Duodenal mucosa (tissue), 2 donors: Measurements from ENCODE around the gene TEDC1.

Experiments used
- H3K27ac ChIP-seq: one replicate; pipeline ENCODE4 v1.7.0; 2013; ENCODE audit warnings: low read depth, low read length
- H3K27me3 ChIP-seq, 2 donors: one replicate each; pipeline ENCODE4 v1.7.0; 2013; ENCODE audit warnings: low read length in 2 of 2, control low read depth in 1 of 2; ENCODE audit not compliant: insufficient read depth in 2 of 2, control insufficient read depth in 1 of 2
- H3K36me3 ChIP-seq, 2 donors: one replicate each; pipeline ENCODE4 v1.7.0; 2013; ENCODE audit warnings: low read length in 2 of 2, control low read depth in 1 of 2; ENCODE audit not compliant: insufficient read depth in 2 of 2, control insufficient read depth in 1 of 2
- H3K4me1 ChIP-seq, 2 donors: one replicate each; pipeline ENCODE4 v1.7.0; 2013; ENCODE audit warnings: low read length in 2 of 2, control low read depth in 1 of 2; ENCODE audit not compliant: insufficient read depth in 2 of 2, control insufficient read depth in 1 of 2
- H3K4me3 ChIP-seq, 2 donors: one replicate each; pipeline ENCODE4 v1.7.0; 2013; ENCODE audit warnings: low read length in 2 of 2, low read depth in 1 of 2
- H3K9ac ChIP-seq, 2 donors: one replicate each; pipeline ENCODE4 v1.7.0; 2013; ENCODE audit warnings: low read length in 2 of 2, low read depth in 1 of 2
- H3K9me3 ChIP-seq, 2 donors: one replicate each; pipeline ENCODE4 v1.7.0; 2013; ENCODE audit warnings: low read length in 2 of 2, control low read depth in 1 of 2; ENCODE audit not compliant: control insufficient read depth in 1 of 2

TEDC1 gene

DNA sequence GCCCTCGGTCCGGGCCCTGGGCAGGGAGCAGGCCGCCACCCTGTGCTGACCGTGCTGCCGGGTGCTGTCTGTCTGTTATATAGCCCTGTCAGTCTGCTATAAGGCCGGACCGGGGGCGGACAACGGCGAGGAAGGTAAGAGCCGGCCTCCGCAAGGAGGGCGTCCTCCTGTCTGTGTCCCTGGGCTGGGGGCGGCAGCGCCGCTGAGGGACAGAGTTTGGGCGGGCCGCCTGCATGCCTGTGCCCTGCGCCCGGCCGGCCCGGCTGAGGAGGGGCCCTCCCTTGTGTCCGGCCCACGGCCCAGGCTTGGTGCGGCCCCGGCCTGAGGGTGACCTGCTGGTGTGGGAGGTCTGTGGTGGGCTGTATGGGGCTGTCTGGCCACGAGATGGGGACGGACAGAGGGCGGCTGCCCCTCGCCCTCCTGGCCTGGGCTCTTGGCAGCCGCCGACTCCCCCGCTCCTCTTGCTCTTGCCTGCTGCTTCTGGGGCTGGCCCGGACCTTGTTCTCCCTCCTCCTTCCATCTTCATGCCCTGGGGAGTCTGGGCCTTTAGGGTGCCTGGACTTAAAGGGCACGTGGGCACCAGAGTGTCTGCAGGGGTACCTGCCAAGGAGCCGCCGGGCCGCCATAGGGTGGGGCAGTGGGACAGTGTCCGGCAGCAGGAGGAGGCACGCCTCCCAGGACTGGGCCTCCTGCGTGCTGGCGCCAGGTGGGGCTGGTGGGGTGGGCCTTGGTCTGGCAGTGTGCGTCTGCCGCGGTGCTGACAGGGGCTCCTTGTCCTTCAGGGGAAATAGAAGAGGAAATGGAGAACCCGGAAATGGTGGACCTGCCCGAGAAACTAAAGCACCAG, 41.5 kb upstream of the TEDC1 start:
- H3K27me3 ChIP-seq, result no peaks in the 10 kb centered on the region
- H3K4me1 ChIP-seq, result no peaks in the 10 kb centered on the region
- no peak overlapping the region for H3K4me3 ChIP-seq
- H3K27ac ChIP-seq, result no peak overlapping the region
- H3K9me3 ChIP-seq, result no peaks in the 10 kb centered on the region
- H3K36me3 ChIP-seq, result peaks cover 0 to 36% of the 10 kb centered on the region in 2 donors
- H3K9ac ChIP-seq, result no peak overlapping the region

DNA sequence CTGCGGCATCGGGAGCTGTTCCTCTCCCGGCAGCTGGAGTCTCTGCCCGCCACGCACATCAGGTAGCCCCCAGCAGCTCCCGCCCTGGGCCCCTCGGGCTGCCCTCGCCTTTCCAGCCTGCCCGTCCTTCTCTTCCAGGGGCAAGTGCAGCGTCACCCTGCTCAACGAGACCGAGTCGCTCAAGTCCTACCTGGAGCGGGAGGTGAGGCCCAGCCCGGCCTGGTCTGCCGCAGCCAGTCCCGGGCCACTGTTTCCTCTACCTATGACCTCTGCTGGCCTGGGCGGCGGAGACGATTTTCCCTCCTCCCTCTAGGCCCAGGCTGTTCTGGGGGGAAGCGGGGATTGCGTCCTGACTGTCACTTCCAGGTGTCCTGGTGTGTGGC, 40.9 kb upstream of the TEDC1 start:
- Histone ChIP-seq H3K9me3 (no peaks in the 10 kb centered on the region), H3K36me3 (peaks cover 0 to 38% of the 10 kb centered on the region in 2 donors), H3K27me3 (no peaks in the 10 kb centered on the region), H3K4me1 (no peaks in the 10 kb centered on the region), H3K9ac (no peak overlapping the region), H3K27ac (no peak overlapping the region), H3K4me3 (no peak overlapping the region)

DNA sequence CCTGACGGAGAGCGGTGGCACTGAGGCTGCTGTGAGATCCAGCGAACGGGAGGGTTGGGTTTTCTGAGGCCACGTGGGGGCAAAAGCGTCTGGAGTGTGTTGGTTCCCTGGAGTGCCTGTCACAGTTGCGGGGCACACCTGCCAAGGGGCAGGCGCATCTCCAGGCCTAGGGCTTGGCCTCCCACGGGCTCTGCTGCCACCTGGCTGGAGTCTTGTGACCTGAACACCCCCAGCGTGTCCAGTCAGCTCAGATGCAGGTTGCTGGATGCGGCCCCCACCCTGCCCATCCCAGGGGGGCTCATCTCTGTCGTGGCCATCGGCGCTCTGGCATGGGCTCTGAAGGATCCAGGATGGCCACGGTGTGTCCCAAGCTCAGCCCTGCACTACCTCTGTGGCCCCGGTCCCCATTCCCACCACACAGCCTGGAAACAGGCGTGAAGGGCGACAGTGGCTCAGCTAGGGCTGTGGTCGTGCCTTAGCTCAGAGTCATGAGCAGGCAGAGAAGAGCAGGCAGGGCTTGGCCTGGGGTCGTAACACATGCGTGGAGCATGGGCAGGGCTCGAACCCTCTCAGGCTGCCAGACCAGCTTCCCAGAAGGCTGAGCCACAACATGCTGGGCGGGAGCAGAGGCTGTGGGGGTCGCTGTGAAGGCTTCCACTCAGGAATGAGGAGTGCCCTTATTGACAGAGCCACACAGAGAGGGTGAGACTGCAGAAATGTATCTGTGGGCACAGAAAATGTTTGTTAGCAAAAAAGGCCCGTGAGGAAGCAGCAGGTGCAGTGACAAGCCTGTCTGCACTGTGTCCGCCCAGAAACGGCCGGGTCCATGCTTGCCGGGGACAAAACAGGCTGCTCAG, 40.0 kb upstream of the TEDC1 start:
- H3K27ac ChIP-seq, result no peak overlapping the region
- H3K4me3 ChIP-seq, result no peak overlapping the region
- H3K36me3 ChIP-seq, result peaks cover 0 to 47% of the 10 kb centered on the region in 2 donors
- H3K9me3 ChIP-seq, result no peaks in the 10 kb centered on the region
- H3K9ac ChIP-seq, result no peak overlapping the region
- H3K27me3 ChIP-seq, result no peaks in the 10 kb centered on the region
- no peaks in the 10 kb centered on the region for H3K4me1 ChIP-seq

DNA sequence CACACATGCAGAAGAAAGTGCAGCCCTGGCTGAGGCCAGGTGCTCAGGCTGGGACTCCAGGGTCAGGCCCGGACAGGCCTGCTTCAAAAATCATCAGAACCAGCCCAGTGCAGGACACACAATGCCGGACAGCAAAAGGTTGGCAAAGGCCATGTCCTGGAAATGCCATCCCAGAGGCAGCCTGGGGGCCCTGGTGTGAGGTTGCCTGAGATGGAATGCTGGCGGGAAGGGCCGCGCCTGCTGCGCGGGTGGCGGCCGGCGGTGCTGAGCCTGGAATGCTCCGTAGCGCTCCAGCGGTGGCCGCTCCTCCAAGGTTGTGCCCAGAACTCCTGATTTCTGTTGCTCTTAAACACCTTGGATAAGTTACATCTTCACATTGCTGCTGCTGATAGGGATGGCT, 38.1 kb upstream of the TEDC1 start:
- Histone ChIP-seq H3K9me3 (no peaks in the 10 kb centered on the region), H3K27ac (no peak overlapping the region), H3K36me3 (peaks cover 0 to 54% of the 10 kb centered on the region in 2 donors), H3K9ac (no peak overlapping the region), H3K4me3 (no peak overlapping the region), H3K4me1 (no peaks in the 10 kb centered on the region), H3K27me3 (no peaks in the 10 kb centered on the region)

DNA sequence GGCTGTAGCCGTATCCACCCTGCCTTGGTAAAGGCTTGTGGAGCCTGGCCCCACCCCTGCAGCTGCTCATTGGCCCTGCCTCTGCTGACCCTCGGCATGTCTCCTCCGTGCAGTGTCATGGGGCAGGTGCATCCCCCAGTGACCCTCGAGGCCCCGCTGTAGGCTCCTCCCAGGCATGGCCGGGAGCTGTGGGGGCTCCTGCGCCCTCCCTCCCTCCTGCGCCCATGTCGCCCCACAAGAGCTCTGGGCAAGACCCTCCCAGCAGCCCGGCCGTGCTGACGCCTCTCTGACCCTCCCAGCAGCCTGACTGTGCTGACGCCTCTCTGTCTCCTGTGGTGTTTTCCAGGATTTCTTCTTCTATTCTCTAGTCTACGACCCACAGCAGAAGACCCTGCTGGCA, 37.2 kb upstream of the TEDC1 start:
- H3K27me3 ChIP-seq, result no peaks in the 10 kb centered on the region
- H3K27ac ChIP-seq, result no peak overlapping the region
- no peak overlapping the region for H3K4me3 ChIP-seq
- no peaks in the 10 kb centered on the region for H3K9me3 ChIP-seq
- no peaks in the 10 kb centered on the region for H3K4me1 ChIP-seq
- H3K36me3 ChIP-seq, result peaks cover 0 to 57% of the 10 kb centered on the region in 2 donors
- H3K9ac ChIP-seq, result no peak overlapping the region

DNA sequence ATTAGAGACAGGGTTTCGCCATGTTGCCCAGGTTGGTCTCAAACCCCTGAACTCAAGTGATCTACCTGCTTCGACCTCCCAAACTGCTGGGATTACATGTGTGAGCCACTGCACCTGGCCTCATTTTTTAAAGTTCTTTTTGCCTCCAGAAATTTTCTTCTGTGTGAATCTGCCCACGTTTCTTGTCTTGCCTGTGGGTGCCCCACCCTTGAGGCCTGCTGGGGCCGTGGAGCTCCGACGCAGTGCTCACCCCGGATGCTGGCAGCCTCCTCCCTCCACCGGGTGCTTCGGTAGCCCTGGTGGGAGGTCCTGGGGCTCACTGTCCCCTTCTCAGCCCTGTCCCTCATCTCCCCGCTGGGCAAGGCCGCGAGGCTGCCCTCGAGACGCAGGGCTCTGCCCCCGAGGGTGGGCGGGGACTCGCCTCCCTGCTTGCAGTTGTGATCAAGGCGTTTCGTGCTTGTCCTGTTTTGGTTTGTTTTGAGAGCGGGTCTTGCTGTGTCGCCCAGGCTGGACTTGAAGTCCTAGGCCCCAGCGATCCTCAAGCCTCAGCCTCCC, 35.9 kb upstream of the TEDC1 start:
- H3K36me3 ChIP-seq, result peaks cover 0 to 58% of the 10 kb centered on the region in 2 donors
- H3K27me3 ChIP-seq, result no peaks in the 10 kb centered on the region
- H3K4me1 ChIP-seq, result no peaks in the 10 kb centered on the region
- H3K9ac ChIP-seq, result no peak overlapping the region
- H3K4me3 ChIP-seq, result no peak overlapping the region
- no peak overlapping the region for H3K27ac ChIP-seq
- no peaks in the 10 kb centered on the region for H3K9me3 ChIP-seq

DNA sequence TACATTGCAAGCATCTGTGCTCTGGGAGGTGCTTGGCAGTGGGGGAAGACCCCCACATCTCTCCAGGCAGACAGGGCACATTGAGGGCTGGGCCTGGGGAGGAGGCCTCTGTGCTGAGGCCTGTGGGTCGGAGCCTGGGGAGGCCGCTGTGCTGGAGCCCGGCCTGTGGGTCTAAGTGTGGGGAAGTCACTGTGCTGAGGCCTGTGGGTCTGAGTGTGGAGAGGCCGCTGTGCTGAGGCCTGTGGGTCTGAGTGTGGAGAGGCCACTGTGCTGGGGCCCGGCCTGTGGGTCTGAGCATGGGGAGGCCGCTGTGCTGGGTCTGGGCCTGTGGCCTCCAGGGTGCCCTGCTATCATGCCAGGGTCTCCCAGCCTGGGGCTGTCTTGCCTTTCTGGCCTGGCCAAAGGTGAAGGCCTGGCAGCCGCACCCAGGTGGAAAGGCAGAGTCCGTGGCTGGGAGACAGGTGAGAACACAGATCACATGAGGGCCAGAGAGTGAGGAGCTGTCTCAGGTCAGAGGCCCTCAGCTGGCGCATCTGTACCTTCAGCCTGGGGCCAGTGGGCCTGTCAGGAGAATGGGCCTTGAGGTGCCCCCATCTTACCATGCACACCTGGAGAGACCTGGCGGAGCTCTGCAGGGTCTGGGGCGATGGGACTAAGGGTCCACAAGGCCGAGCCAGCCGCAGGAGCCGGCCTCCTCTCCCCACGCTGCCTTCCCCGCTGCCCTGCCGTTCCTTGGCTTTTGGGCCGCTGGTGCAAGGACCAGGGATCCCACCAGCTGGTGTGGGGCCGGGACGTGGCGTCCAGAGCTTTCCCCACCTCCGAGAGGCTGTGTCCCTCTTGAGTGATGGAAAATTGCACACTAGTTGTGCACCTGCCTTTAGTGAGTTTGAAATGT, 35.0 kb upstream of the TEDC1 start:
- Histone ChIP-seq H3K4me3 (no peak overlapping the region), H3K36me3 (peaks cover 6 to 58% of the 10 kb centered on the region in 2 donors), H3K9ac (no peak overlapping the region), H3K4me1 (no peaks in the 10 kb centered on the region), H3K27me3 (no peaks in the 10 kb centered on the region), H3K27ac (no peak overlapping the region), H3K9me3 (no peaks in the 10 kb centered on the region)

DNA sequence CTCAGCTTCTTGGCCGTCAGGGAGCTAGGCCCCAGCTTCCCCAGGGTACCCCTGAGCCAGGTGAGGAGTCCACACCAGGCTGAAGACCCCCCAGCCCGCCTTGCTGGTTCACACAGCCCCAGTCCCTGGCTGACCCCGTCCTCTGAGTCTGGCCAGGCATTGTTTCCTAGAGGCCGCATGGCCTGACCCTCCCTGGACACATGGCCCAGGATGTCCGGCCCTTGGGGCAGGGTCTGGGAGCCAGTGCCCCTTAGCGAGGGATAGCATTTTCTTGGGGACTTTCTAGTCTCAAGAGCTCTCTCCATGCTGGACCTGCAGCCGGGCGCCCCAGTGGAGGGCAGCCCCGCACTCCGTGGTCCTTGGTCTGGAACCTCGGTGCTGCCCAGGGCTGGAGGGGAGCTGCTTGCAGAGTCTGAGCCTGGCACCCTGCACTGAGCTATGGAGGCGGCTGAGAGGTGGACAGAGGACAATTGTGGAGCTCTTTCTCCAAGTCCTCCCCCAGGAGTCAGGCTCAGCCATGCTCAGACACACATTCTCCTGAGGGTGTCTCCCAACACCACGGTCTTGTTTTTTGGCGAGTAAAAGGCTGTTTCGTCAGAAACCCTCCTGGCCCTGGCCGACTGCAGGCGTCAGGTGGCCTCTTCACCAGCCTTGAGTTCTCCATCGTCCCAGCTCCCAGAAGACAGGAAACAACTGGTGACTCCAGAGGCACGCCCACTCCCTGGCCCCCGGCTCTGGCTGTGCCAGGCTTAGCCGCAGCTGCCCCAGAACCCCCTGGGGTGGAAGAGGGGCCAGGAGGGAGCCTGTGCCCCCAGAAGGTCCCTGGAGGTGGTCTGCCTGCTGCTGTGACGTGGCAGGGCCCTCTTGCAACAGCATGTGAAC, 34.1 kb upstream of the TEDC1 start:
- Histone ChIP-seq H3K4me1 (no peaks in the 10 kb centered on the region), H3K27ac (no peak overlapping the region), H3K27me3 (no peaks in the 10 kb centered on the region), H3K9me3 (no peaks in the 10 kb centered on the region), H3K4me3 (no peak overlapping the region), H3K9ac (no peak overlapping the region), H3K36me3 (peaks cover 8 to 58% of the 10 kb centered on the region in 2 donors)

DNA sequence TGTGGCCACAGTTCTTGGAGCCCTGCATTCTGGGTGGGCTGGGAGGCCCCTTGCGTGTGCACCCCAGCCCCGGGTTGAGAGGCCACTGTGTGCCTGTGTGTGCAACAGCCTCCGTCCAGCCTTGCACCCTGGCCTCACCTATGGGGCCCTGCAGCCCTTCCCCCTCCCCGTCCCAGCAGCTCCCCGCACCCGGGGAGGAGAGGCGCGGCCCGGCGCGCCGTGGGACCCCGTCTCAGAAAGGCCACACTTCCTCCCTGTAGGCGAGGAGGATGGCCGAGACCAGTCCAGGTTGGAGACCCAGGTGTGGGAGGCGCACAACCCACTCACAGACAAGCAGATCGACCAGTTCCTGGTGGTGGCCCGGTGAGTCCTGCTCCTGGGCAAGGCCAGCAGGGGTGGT, 33.0 kb upstream of the TEDC1 start:
- no peak overlapping the region for H3K4me3 ChIP-seq
- H3K9me3 ChIP-seq, result no peaks in the 10 kb centered on the region
- H3K9ac ChIP-seq, result no peak overlapping the region
- H3K36me3 ChIP-seq, result peaks cover 8 to 51% of the 10 kb centered on the region in 2 donors
- no peaks in the 10 kb centered on the region for H3K27me3 ChIP-seq
- H3K4me1 ChIP-seq, result no peaks in the 10 kb centered on the region
- H3K27ac ChIP-seq, result no peak overlapping the region
